ENCODE results near the gene MAGI2. TPM values are rescaled to one million over a fixed set of nuclear protein-coding genes. Genes with fewer than 3 reads are reported as not detected.

The MAGI2 gene
- total RNA-seq, 2 donors from 2014 or later, result 3.9 to 10.5 TPM

DNA sequence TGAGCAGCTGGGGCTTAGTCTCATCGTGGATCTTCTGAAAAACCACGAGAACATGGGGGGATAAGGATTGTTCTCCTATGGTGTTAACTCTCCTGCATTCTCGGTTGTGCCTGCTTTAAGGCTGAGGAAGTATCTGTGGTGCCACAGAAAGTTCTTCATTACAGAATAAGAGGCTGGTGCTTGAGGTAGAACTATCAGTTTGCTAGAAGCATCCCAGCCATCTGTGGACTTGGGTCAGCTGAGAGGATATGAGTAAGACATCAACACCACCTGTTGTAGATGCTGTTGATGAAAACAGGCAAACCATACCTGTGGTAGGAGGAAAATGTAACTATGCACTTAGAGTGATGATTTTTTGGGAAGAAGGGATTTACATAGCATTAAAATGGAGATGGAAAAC lies 1238.3 kb downstream of the MAGI2 start:
- no peak for TF ChIP-seq POLR2A (IDR thresholded peaks at IDR 0.05)
- TF ChIP-seq CTCF (IDR thresholded peaks at IDR 0.05), result no peak
- H3K4me1 ChIP-seq, result no peaks in the 10 kb centered on the region
- no peaks in the 10 kb centered on the region for H3K9me3 ChIP-seq
- ATAC-seq (no peak), DNase-seq (no peak)
- no peaks in the 10 kb centered on the region for H3K36me3 ChIP-seq (replicated peaks in 1 of 2; ENCODE audit: insufficient read depth in 1 of 2, low read depth in 2 of 2)
- no peak overlapping the region for H3K27ac ChIP-seq
- intact Hi-C loops (cut with DNase I), result no loop called here
- no peaks in the 10 kb centered on the region for H3K27me3 ChIP-seq
- no peak overlapping the region for H3K4me3 ChIP-seq
- 73 to 83% methylated on average over 2 to 3 of the region's 3 CpGs for WGBS, 2 donors

- H3K27me3 ChIP-seq, result no peaks in the 10 kb centered on the region
- WGBS, 2 donors, result 52 to 58% methylated on average over 6 of the region's 6 CpGs
- TF ChIP-seq POLR2A (IDR thresholded peaks at IDR 0.05) (no peak), CTCF (IDR thresholded peaks at IDR 0.05) (no peak)
- no peaks in the 10 kb centered on the region for H3K36me3 ChIP-seq (replicated peaks in 1 of 2; ENCODE audit: insufficient read depth in 1 of 2, low read depth in 2 of 2)
- no peaks in the 10 kb centered on the region for H3K4me1 ChIP-seq
- DNase-seq (peak in 2 of 4 donors; percentile 13 to 37), ATAC-seq (no peak)
- no peaks in the 10 kb centered on the region for H3K9me3 ChIP-seq
- H3K27ac ChIP-seq, result no peak overlapping the region
- H3K4me3 ChIP-seq, result no peak overlapping the region
- intact Hi-C loops (cut with DNase I), result no loop called here
Measured at GRCh38 chr7:78213402-78213801, 1240.1 kb downstream of the MAGI2 start.

GRCh38 chr7:78212476-78213060 lies 1240.9 kb downstream of the MAGI2 start:
- no peaks in the 10 kb centered on the region for H3K36me3 ChIP-seq (replicated peaks in 1 of 2; ENCODE audit: insufficient read depth in 1 of 2, low read depth in 2 of 2)
- ATAC-seq (no peak), DNase-seq (no peak)
- TF ChIP-seq POLR2A (IDR thresholded peaks at IDR 0.05) (no peak), CTCF (IDR thresholded peaks at IDR 0.05) (no peak)
- H3K4me3 ChIP-seq, result no peak overlapping the region
- no peak overlapping the region for H3K27ac ChIP-seq
- no peaks in the 10 kb centered on the region for H3K9me3 ChIP-seq
- no peaks in the 10 kb centered on the region for H3K4me1 ChIP-seq
- no peaks in the 10 kb centered on the region for H3K27me3 ChIP-seq
- 93 to 98% methylated on average over 3 of the region's 3 CpGs for WGBS, 2 donors
- intact Hi-C loops (cut with DNase I), result no loop called here

GRCh38 chr7:78207269-78207668 lies 1246.2 kb downstream of the MAGI2 start:
- Histone ChIP-seq H3K27me3 (no peaks in the 10 kb centered on the region), H3K27ac (no peak overlapping the region), H3K4me1 (no peaks in the 10 kb centered on the region), H3K9me3 (no peaks in the 10 kb centered on the region), H3K36me3 (replicated peaks in 1 of 2; ENCODE audit: insufficient read depth in 1 of 2, low read depth in 2 of 2) (no peaks in the 10 kb centered on the region), H3K4me3 (no peak overlapping the region)
- TF ChIP-seq POLR2A (IDR thresholded peaks at IDR 0.05), result no peak
- no peak for TF ChIP-seq CTCF (IDR thresholded peaks at IDR 0.05)
- intact Hi-C loops (cut with DNase I), result no loop called here
- DNase-seq, result no peak
- no peak for ATAC-seq

GRCh38 chr7:78206769-78207168 lies 1246.7 kb downstream of the MAGI2 start:
- no peaks in the 10 kb centered on the region for H3K9me3 ChIP-seq
- H3K27me3 ChIP-seq, result no peaks in the 10 kb centered on the region
- no peaks in the 10 kb centered on the region for H3K36me3 ChIP-seq (replicated peaks in 1 of 2; ENCODE audit: insufficient read depth in 1 of 2, low read depth in 2 of 2)
- ATAC-seq, result no peak
- TF ChIP-seq POLR2A (IDR thresholded peaks at IDR 0.05) (no peak), CTCF (IDR thresholded peaks at IDR 0.05) (no peak)
- no peak overlapping the region for H3K4me3 ChIP-seq
- intact Hi-C loops (cut with DNase I), result no loop called here
- 59 to 62% methylated on average over 2 of the region's 2 CpGs for WGBS, 2 donors
- no peaks in the 10 kb centered on the region for H3K4me1 ChIP-seq
- H3K27ac ChIP-seq, result no peak overlapping the region
- no peak for DNase-seq

Data from body of pancreas (tissue), 4 donors.